ENCODE measurements around the gene ZNF627. TPM values are rescaled to one million over a fixed set of nuclear protein-coding genes. Genes with fewer than 3 reads are reported as not detected.

ZNF627 gene
- total and polyA plus RNA-seq, 2 of the 8 experiments (the other 6 are each of a cell fraction or from before 2014, with no cell fraction given), result 7.2 to 13.7 TPM

DNA sequence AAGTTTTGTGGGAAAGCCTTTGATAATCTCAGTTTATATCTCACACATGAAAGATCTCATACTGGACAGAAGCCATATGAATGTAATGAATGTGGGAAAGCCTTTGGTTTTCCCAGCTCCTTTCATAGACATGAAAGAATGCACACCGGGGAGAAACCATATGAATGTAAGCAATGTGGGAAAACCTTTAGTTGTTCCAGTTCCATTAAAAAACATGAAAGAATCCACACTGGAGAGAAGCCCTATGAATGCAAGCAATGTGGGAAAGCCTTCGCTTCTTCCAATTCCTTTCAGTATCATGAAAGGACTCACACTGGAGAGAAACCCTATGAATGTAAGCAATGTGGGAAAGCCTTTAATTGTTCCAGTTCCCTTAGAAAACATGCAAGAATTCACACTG lies 54.8 kb downstream of the ZNF627 start (continued):
- no peak for TF ChIP-seq TCF12 (IDR thresholded peaks at IDR 0.05; ENCODE audit: low read depth, low read length)
